Epidermal melanocyte (primary cell): ENCODE results near the gene KCTD13.
"Not testable (repeated sequence)": the region's sequence is repeated elsewhere in the genome, so short reads cannot be mapped to it uniquely, and the experiment has no call there.

Experiments
- DNase-seq: peaks from one replicate; pipeline ENCODE4 v3.0.0; 2011; ENCODE audit warnings: low spot score; ENCODE audit not compliant: insufficient read length

KCTD13 gene

GRCh38 chr16:29943846-29944799 lies 18.1 kb upstream of the KCTD13 start:
- DNase-seq: peak; percentile 43

DNA sequence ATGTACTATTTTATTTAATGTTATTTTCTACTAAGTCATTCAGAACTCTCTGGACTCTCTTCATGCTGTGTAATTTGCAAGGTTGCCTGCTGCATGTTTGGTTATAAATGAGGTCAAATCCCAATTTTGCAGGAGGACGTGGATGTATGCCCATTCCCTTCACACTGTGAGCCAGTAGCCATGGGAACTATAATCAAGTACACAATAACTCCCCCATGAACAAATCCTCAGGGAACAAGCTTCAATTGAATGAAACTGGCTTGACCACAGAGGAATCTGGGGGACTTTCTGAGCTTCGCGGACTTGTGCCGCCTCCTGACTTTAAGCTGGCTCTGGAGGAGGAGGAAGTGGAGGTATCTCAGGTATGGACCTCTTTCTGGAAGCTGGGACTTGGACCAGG lies 14.6 kb upstream of the KCTD13 start:
- no peak for DNase-seq

DNA sequence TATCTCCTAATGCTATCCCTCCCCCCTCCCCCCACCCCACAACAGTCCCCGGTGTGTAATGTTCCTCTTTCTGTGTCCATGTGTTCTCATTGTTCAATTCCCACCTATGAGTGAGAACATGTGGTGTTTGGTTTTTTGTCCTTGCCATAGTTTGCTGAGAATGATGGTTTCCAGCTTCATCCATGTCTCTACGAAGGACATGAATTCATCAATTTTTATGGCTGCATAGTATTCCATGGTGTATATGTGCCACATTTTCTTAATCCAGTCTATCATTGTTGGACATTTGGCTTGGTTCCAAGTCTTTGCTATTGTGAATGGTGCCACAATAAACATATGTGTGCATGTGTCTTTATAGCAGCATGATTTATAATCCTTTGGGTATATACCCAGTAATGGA lies 5.7 kb upstream of the KCTD13 start:
- DNase-seq: not testable (repeated sequence)

DNA sequence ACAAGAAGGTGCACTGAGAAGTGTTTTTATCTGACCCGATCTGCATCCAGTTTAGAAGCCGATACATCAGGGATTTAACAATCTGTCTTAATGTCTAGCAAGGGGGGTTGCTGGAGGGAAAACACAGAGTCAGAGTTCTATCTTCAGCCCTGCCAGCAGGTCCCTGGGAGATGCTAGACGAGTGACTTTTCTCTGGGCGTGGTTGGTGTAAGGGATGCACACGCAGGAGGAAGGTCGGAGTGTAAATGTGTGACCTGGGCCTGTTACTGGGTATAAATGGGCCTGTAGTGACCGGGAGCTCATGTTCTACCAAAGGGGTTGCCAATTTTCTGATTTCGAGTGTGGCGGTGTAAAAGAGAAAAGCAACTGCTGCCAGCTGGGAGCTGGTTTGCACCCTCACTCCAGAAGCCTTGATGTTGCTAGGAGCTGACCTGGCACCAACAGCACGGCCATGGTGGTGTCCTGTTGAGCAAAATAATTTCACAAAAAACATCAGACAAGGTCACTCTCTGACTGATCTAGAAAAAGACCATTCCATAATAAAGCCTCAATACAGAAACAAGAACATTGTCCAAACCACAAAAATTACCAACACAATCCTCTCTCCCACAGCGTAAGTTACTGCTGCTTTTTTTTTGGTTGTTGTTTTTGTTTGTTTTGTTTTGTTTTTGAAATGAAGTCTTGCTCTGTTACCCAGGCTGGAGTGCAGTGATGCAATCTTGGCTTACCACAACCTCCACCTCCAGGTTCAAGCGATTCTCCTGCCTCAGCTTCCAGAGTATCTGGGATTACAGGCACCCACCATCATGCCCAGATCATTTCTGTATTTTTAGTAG lies 1.3 kb upstream of the KCTD13 start:
- DNase-seq: no peak

- peak; percentile 26 for DNase-seq
Observed at GRCh38 chr16:29926711-29927052, 656 bp upstream of the KCTD13 start.

DNA sequence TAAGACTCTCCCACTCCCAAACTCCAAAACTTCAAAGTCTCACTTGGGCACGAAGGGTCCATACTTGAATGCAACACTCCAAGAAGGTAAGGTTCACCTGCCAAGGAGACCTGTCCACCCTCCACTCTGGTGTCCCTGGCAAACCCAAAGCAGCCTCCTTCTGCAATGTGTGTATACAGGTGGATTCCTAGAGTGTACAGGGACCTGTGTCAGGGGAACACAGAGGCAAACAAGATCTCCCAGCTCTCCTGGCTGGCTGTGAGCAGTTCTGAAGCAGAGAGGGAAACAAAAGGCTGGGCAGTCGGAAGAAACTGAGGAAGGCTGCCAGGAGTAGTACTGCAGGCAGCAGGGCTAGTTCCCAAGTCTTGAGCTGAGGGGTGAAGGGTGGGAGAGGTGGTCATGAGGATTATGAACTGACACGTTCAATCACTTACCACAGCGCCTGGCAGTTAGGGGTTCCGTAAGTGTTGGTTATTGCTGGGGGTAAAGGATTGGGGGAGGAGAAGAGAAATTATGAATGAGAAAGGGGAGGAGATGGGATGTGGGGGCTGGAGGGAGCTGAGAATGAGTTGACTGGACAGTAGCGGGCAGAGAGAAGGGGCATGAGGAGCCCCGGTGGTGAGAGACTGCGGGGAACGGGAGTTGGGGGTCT lies 795 bp downstream of the KCTD13 start:
- DNase-seq: no peak

DNA sequence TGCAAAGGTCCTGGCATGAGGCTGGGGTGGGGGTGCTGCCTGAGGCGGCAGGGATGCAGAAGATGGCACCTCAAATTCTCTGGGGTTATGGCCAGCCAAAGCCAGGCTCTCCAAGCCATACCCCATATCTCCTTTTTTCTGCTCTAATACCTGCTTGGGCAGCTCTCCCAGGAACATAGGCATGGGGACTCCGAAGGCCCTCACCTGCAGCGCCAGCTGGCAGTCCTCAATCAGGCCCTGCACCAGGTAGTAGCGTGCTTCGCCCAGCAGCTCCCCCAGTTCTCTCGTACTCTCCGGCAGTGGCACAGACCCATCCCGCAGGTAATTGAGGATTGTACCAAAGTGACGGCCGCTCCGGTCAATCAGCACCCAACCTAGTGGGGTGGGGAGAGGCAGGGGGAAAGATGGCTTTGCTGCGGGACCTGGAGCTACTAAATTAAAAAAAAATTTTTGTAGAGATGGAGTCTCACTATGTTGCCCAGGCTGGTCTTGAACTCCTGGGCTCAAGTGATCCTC lies 3.0 kb downstream of the KCTD13 start:
- no peak for DNase-seq

- DNase-seq: no peak
Observed at GRCh38 chr16:29922326-29922725, 3.7 kb downstream of the KCTD13 start.

DNA sequence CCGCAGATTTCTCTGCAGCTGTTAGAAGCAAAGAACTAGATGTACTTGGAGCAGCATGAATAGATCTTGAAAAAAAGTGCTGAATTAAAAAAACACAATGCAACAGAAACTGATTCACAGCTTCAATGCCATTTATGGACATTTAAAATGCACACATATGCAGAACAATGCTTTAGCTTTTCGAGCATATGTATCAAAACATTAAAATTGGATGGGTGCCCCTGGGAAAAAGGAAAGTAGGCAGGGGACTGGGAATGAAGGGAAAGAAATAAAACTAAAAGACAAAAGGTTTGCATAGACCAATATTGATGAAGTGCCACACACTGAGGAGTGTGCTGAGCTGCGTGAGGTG lies 5.0 kb downstream of the KCTD13 start:
- DNase-seq: no peak

DNA sequence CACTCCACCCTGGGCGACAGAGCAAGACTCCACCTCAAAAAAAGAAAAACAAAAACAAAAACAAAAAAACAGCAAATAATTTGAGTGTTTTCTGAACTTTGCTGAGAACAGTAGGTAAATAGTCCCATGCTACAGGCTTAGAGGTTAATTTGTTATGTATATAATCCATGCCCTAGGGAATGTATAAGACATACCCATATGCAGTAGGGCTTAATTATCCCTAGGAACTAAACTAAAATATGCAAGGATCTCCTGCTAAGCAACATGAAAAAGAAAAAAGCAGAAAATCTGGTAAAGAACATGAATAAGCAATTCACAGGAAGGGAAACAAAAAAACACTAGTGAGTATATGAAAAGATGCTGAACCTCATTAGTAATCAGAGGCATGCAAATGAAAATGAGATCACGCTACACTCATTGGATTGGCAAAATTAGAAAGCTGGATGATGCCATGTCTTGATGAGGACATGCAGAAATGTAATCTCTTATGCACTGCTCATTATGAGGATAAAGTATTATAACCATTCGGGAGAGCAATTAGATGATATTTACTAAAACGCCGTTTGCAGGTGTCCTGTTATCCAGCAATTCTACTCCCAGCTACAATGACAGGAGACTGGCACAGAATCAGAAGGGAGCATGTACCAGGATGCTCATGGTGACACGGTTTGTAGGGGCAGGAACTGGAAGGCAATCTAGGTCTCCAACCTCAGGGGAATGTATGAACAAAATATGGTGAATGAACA lies 5.6 kb downstream of the KCTD13 start:
- no peak for DNase-seq

GRCh38 chr16:29916979-29917378 lies 9.0 kb downstream of the KCTD13 start:
- no peak for DNase-seq

GRCh38 chr16:29915590-29916247 lies 10.3 kb downstream of the KCTD13 start:
- no peak for DNase-seq

DNA sequence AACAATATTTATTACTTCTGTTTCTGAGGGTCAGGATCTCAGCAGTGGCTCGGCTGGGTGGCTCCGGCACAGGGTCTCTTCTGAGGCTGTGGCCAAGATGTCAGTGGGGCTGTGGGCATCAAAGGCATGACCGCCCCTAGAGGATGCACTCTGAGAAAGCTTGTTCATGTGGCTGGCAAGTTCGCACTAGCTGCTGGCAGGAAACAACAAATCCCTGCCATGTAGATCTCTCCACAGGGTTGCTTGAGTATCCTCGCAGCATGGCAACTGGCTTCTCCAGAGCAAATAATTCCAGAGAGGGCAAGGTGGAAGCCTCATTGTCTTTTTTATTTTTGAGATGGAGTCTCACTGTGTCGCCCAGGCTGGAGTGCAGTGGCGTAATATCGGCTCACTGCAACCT lies 12.5 kb downstream of the KCTD13 start:
- no peak for DNase-seq

GRCh38 chr16:29912087-29912486 lies 13.9 kb downstream of the KCTD13 start:
- DNase-seq: no peak

DNA sequence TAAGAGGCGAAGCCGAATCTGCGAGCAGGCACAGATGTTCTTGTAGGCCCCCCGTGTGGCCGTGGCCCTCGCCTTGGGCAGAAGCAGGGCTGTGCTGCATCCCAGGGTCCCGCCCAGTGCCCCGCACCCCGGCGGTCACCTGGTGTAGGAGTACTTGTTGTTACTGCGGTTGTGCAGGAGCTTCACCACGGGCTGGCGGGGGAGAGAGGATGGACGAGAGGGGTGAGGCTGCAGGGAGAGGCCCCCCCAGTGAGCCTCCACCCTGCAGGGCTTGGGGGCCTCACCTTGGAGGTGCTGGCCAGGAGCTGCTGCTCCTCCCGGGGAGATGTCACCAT lies 14.4 kb downstream of the KCTD13 start:
- no peak for DNase-seq

DNA sequence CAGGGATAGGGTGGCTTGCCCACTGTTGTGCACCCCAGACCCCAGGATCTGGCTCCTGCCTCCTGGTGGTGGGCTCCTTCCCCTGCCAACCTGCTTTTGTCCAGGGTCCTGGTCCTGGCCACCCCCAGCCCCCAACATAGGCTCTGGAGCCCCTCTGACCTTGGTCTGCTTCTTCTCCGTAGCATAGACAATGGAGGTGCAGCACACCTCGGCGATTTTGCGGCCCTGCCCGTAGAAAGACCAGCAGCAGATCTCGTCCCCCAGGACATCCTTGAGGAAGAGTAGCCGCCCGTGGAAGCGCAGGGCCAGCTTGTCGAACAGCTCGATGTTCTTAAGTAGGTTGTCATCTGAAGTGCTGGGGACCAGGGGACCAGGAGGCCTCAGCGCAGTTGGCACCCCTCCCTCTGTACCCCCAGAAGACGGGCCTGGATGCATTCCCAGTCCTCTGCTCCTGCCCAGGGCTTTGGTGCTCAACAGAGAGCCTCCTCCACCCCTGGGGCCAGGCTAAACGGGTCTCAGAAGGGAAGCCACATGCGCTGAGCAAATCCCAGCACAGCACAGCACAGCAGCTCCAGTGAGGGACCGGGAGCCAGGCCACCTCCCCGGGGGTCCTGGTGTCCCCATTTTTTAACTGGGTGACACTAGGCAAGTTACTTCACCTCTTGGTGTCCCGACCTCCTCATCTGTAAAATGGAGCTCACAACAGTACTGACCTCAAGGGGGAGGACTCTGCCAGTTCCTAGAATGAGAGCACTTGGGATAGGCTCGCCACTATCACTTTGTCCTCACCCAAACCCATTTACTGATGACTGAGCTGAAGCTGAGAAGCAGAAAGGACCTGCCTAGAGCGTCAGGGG lies 15.0 kb downstream of the KCTD13 start:
- no peak for DNase-seq

DNA sequence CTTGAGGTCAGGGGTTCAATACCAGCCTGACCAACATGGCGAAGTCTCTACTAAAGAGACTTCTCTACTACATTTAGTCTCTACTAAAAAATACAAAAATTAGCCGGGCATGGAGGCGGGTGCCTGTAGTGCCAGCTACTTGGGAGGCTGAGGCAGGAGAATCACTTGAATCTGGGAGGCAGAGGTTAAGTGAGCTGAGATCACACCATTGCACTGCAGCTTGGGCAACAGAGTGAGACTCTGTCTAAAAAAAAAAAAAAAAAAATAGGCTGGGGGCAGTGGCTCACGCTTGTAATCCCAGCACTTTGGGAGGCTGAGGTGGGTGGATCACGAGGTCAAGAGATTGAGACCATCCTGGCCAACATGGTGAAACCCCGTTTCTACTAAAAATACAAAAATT lies 16.2 kb downstream of the KCTD13 start:
- DNase-seq: not testable (repeated sequence)

GRCh38 chr16:29909391-29909790 lies 16.6 kb downstream of the KCTD13 start:
- DNase-seq: no peak

DNA sequence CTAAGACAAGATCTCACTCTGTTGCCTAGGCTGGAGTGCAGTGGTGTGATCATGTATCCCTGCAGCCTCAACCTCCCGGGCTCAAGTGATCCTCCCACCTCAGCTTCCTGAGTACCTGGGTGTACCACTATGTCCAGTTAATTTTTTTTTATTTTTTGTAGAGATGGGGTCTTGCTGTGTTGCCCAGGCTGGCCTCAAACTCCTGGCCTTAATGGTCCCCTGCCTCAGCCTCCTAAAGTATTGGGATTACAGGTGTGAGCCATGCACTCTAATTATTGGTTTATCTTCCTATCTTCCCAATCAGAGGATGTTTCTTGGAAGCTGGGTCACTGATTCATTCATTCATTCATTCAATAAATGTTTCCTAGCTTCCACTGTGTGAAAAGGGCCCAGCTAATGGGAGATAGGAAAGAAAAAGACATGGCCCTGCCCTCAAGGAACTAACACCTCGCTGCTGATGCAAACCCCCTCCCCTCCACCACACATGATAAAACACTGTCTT lies 17.3 kb downstream of the KCTD13 start:
- DNase-seq: no peak

DNA sequence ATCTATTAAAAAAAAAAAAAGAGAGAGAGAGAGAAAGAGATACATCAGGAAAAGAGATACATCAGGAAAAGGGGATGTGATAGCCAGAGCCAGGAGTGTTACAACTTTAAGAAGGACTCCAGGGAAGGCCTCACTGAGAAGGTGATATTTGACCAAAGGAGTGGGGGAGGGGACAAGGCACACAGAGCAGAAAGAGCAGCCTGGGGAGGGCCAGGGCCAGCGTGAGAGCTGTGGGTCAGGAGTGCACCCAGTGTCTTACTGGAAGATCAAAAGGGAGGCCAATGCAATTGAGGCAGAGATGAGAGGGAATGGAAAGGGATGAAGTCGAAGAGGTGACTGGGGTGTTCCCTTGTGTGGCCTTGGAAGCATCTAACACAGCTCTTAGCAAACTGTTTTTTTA lies 18.1 kb downstream of the KCTD13 start:
- no peak for DNase-seq
